HepG2 (cell line): ENCODE measurements around the gene NPPB. TPM values are rescaled to one million over a fixed set of nuclear protein-coding genes. Genes with fewer than 3 reads are reported as not detected.

Experiments used
- ATAC-seq: fragments of 200-7000 bp; cut with Tn5 transposase; 3 replicates; pipeline ENCODE4 v1.9.1; 2020; ENCODE audit warnings: mild to moderate bottlenecking, moderate library complexity
- BruUV-seq: library from RNA; stranded (reverse); fragments of 400-500 nt; replicated peaks from 2 replicates; lab custom pipeline; 2021; lab: Mats Ljungman, UMichigan
- CTCF ChIA-PET: fragments of 300-600 bp; formaldehyde crosslinking; extraction: SDS; loops from one replicate; lab custom pipeline; 2021; ENCODE audit warnings: low total read pairs, inconsistent platforms, low intra/inter-chr PET ratio; lab: Yijun Ruan, JAX
- POLR2A ChIA-PET: fragments of 350-600 bp; sonication (Branson Sonifier 250); formaldehyde crosslinking; loops from one replicate; lab custom pipeline; 2020; ENCODE audit warnings: antibody characterized with exemption, inconsistent platforms; lab: Yijun Ruan, JAX
- DNase-seq: peaks from one replicate; pipeline ENCODE4 v3.0.0-alpha.2; 2015; ENCODE audit warnings: low spot score
- FAIRE-seq: peaks from 3 replicates; lab custom pipeline; 2011; peaks lifted over from hg19 to GRCh38; lab: Jason Lieb, UNC
- H2AFZ ChIP-seq: one replicate; pipeline ENCODE4 v1.6.1; 2011; ENCODE audit warnings: low read length, inconsistent platforms
- H3K27ac ChIP-seq: fragments of 300-600 bp; 3 replicates; pipeline ENCODE4 v1.8.0; 2011; ENCODE audit warnings: mixed run types, mild to moderate bottlenecking, mixed read lengths, low read length, inconsistent platforms; ENCODE audit not compliant: insufficient read depth; ENCODE audit errors: extremely low read length
- H3K27me3 ChIP-seq, 2 experiments: fragments of 200-600 bp in 1 of 2; 2 replicates in 1 of 2; 3 replicates in 1 of 2; pipeline versions ENCODE4 v1.6.0 to v1.8.0; 2011; ENCODE audit warnings: low read length in 2 of 2, mild to moderate bottlenecking in 2 of 2, moderate library complexity in 2 of 2, inconsistent platforms in 1 of 2; ENCODE audit not compliant: insufficient read depth in 2 of 2, control insufficient read depth in 1 of 2
- H3K36me3 ChIP-seq, 2 experiments: fragments of 200-600 bp in 1 of 2; replicated peaks in 1 of 2; 2 replicates in 1 of 2; 3 replicates in 1 of 2; pipeline versions ENCODE4 v1.5.1 to v1.8.0; 2011; ENCODE audit warnings: low read length in 2 of 2, inconsistent platforms in 1 of 2; ENCODE audit not compliant: insufficient read depth in 2 of 2, control insufficient read depth in 1 of 2
- H3K4me1 ChIP-seq: 2 replicates; pipeline ENCODE4 v1.5.1; 2012; ENCODE audit warnings: low read length, inconsistent platforms; ENCODE audit not compliant: insufficient read depth
- H3K4me2 ChIP-seq: 2 replicates; pipeline ENCODE4 v1.6.0; 2011; ENCODE audit warnings: low read depth, low read length, inconsistent platforms
- H3K4me3 ChIP-seq, 3 experiments: fragments of 200-600 bp in 1 of 3; sonication (generic), shearing (Covaris generic) in 1 of 3; replicated peaks in 1 of 3; 2 replicates each; pipeline ENCODE4 v1.5.1; 2011 to 2016; ENCODE audit warnings: low read length in 3 of 3, inconsistent platforms in 2 of 3, low read depth in 2 of 3, mild to moderate bottlenecking in 2 of 3, control low read depth in 1 of 3, mixed read lengths in 1 of 3; ENCODE audit not compliant: insufficient read depth in 1 of 3
- H3K79me2 ChIP-seq: one replicate; pipeline ENCODE4 v1.6.1; 2011; ENCODE audit warnings: low read length, inconsistent platforms; ENCODE audit not compliant: insufficient read depth
- H3K9ac ChIP-seq: 2 replicates; pipeline ENCODE4 v1.6.0; 2011; ENCODE audit warnings: mild to moderate bottlenecking, low read depth, low read length, inconsistent platforms; ENCODE audit not compliant: insufficient read depth
- H3K9me3 ChIP-seq: 2 replicates; pipeline ENCODE4 v1.5.1; 2012; ENCODE audit warnings: mild to moderate bottlenecking, low read length
- H4K20me1 ChIP-seq: 2 replicates; pipeline ENCODE4 v1.6.0; 2011; ENCODE audit warnings: inconsistent platforms, mild to moderate bottlenecking, low read length, moderate library complexity; ENCODE audit not compliant: insufficient read depth
- EP300 ChIP-seq, 3 experiments: sonication (generic) in 1 of 3; formaldehyde crosslinking in 1 of 3; IDR thresholded peaks; 2 replicates each; pipeline versions ENCODE4 v1.5.1 to v1.6.1; 2011 to 2020; ENCODE audit warnings: low read depth in 2 of 3, low read length in 2 of 3, borderline replicate concordance in 1 of 3, improper control_type of control experiment in 1 of 3, mild to moderate bottlenecking in 1 of 3, missing genetic modification reagents in 1 of 3, moderate library complexity in 1 of 3
- FOXC1 ChIP-seq: sonication (generic); formaldehyde crosslinking; IDR thresholded peaks from 2 replicates; pipeline ENCODE4 v1.8.0; 2022; ENCODE audit warnings: mild to moderate bottlenecking, missing genetic modification reagents, borderline replicate concordance
- HES4 ChIP-seq: sonication (generic); formaldehyde crosslinking; IDR thresholded peaks from 2 replicates; pipeline ENCODE4 v1.9.0; 2021; ENCODE audit warnings: mild to moderate bottlenecking, missing genetic modification reagents, borderline replicate concordance
- MEF2D ChIP-seq: sonication (generic); formaldehyde crosslinking; IDR thresholded peaks from 2 replicates; pipeline ENCODE4 v1.5.1; 2020; ENCODE audit warnings: mild to moderate bottlenecking, missing genetic modification reagents
- NFE2L1 ChIP-seq: sonication (generic); formaldehyde crosslinking; IDR thresholded peaks from 2 replicates; pipeline ENCODE4 v1.4.0; 2020; ENCODE audit warnings: missing genetic modification reagents, mild to moderate bottlenecking, borderline replicate concordance
- SMAD1 ChIP-seq: sonication (generic); formaldehyde crosslinking; IDR thresholded peaks from 2 replicates; pipeline ENCODE4 v1.4.0; 2020; ENCODE audit warnings: missing genetic modification reagents, low read depth, mild to moderate bottlenecking, borderline replicate concordance
- ZNF256 ChIP-seq: sonication (generic); formaldehyde crosslinking; conservative IDR thresholded peaks from 2 replicates; pipeline ENCODE4 v1.4.0; 2020; ENCODE audit warnings: missing genetic modification reagents
- WGBS: methylation state at CpG from one replicate; pipeline ENCODE4 v1.1.6; 2017; ENCODE audit warnings: low lambda C conversion rate; 5-methylcytosine and 5-hydroxymethylcytosine counted together
- in situ Hi-C: cut with HindIII; loops from 2 replicates; pipeline ENCODE4 v1.10.0; 2017; ENCODE audit warnings: low pct_unique_long_range_greater_than_20kb; ENCODE audit not compliant: extremely low pct_ligation_motif_present
- intact Hi-C: fragments of 100-400 bp; cut with micrococcal nuclease; formaldehyde crosslinking; loops from one replicate; pipeline ENCODE4 v1.10.0; 2022; ENCODE audit not compliant: unreplicated experiment
- polyA plus RNA-seq, 8 experiments: library from polyadenylated mRNA; depleted of rRNA in 3 of 8; stranded (reverse) in 7 of 8; unstranded in 1 of 8; fragments of >200 nt; fragmentation: Illumina TruSeq in 4 of 8; extraction: Trizol in 4 of 8; gene quantifications; 2 replicates each; pipeline versions ENCODE4 v1.2.1 to v1.2.3, GENCODE V29; 2011 to 2016; ENCODE audit warnings: low read depth in 4 of 8, missing spikeins in 1 of 8, mixed read lengths in 1 of 8; ENCODE audit not compliant: insufficient read depth in 1 of 8
- total RNA-seq, 5 experiments: library from RNA; depleted of rRNA; stranded (reverse); fragments of >200 nt; fragmentation: Illumina TruSeq; extraction: Trizol; gene quantifications; 2 replicates each; pipeline ENCODE4 v1.2.3, GENCODE V29; 2016; ENCODE audit warnings: low read depth in 1 of 5
- TF ChIP-seq, protein P1 (sequence below): sonication (generic); formaldehyde crosslinking; IDR thresholded peaks from 2 replicates; pipeline ENCODE4 v1.8.0; 2022; ENCODE audit warnings: mild to moderate bottlenecking, missing genetic modification reagents
- TF ChIP-seq, protein P2 (sequence below): sonication (generic); formaldehyde crosslinking; IDR thresholded peaks from 2 replicates; pipeline ENCODE4 v1.8.1; 2023; ENCODE audit warnings: mild to moderate bottlenecking, inconsistent platforms, moderate library complexity, missing genetic modification reagents, borderline replicate concordance
- TF ChIP-seq, protein P3 (sequence below), 2 experiments: sonication (generic) in 1 of 2; formaldehyde crosslinking in 1 of 2; IDR thresholded peaks; 2 replicates each; pipeline versions ENCODE4 v1.4.0 to v1.6.1; 2016 to 2020; ENCODE audit warnings: borderline replicate concordance in 1 of 2, low read depth in 1 of 2, mild to moderate bottlenecking in 1 of 2, missing genetic modification reagents in 1 of 2
- TF ChIP-seq, protein P4 (sequence below): sonication (generic); formaldehyde crosslinking; IDR thresholded peaks from 2 replicates; pipeline ENCODE4 v1.4.0; 2020; ENCODE audit warnings: missing genetic modification reagents

The NPPB gene
- total and polyA plus RNA-seq, 2 of the 13 experiments (the other 11 are each of a cell fraction or from before 2014, with no cell fraction given) = 1.9 TPM; not detected in 1

DNA sequence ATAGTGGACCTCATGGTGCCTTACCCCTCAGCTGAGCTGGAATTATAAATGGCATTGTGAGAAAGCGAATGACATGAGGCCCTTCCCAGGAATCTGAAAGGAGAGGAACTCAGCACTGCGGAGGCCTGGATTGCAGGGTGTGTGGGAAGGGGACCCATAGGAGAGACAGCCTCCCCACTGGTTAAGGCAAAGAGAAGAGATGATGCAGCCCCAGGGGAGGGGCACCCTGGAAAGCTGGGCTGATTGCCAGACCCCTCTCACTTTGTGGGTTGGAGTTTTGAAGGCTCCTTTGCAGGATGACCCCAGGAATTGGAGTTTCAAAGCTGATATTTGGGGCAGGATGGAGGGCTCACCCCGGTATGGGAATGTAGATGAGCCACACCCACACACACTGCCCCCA lies 2.0 kb downstream of the NPPB start:
- no peaks in the 10 kb centered on the region for H3K36me3 ChIP-seq
- H4K20me1 ChIP-seq = no peaks in the 10 kb centered on the region
- in situ Hi-C loops (no loop called here), intact Hi-C loops (no loop called here)
- ChIA-PET CTCF (no interaction called here), POLR2A (no interaction called here)
- H3K4me3 ChIP-seq = no peak overlapping the region
- peaks cover 2 to 31% of the 10 kb centered on the region in 2 experiments; a peak in 4 of 5 replicates for H3K27me3 ChIP-seq
- no peak for FAIRE-seq
- no peak overlapping the region for H3K9ac ChIP-seq
- H3K79me2 ChIP-seq = no peaks in the 10 kb centered on the region
- H3K9me3 ChIP-seq = no peaks in the 10 kb centered on the region
- H3K4me2 ChIP-seq = no peak overlapping the region
- no peak for ATAC-seq
- no peak overlapping the region for H2AFZ ChIP-seq
- 83% methylated on average over 2 of the region's 3 CpGs for WGBS
- DNase-seq = no peak
- no TSS peak for BruUV-seq
- H3K27ac ChIP-seq = no peak overlapping the region
- H3K4me1 ChIP-seq = no peaks in the 10 kb centered on the region
- TF ChIP-seq MEF2D (CRISPR knock-in tag) (no peak), ZNF256 (CRISPR knock-in tag) (no peak), EP300 (IDR thresholded peaks at IDR 0.05; ENCODE audit: low read depth in 2 of 2, low read length in 2 of 2) (no peak), EP300 (CRISPR knock-in tag; IDR thresholded peaks at IDR 0.05; ENCODE audit: borderline replicate concordance) (no peak), NFE2L1 (CRISPR knock-in tag) (no peak), HES4 (CRISPR knock-in tag) (no peak), SMAD1 (CRISPR knock-in tag) (no peak), FOXC1 (CRISPR knock-in tag) (no peak)
- TF ChIP-seq, protein P1, sequence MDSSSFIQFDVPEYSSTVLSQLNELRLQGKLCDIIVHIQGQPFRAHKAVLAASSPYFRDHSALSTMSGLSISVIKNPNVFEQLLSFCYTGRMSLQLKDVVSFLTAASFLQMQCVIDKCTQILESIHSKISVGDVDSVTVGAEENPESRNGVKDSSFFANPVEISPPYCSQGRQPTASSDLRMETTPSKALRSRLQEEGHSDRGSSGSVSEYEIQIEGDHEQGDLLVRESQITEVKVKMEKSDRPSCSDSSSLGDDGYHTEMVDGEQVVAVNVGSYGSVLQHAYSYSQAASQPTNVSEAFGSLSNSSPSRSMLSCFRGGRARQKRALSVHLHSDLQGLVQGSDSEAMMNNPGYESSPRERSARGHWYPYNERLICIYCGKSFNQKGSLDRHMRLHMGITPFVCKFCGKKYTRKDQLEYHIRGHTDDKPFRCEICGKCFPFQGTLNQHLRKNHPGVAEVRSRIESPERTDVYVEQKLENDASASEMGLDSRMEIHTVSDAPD (CRISPR knock-in tag) = no peak
- TF ChIP-seq, protein P2, sequence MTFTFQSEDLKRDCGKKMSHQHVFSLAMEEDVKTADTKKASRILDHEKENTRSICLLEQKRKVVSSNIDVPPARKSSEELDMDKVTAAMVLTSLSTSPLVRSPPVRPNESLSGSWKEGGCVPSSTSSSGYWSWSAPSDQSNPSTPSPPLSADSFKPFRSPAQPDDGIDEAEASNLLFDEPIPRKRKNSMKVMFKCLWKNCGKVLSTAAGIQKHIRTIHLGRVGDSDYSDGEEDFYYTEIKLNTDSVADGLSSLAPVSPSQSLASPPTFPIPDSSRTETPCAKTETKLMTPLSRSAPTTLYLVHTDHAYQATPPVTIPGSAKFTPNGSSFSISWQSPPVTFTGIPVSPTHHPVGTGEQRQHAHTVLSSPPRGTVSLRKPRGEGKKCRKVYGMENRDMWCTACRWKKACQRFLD = no peak
- TF ChIP-seq, protein P3, sequence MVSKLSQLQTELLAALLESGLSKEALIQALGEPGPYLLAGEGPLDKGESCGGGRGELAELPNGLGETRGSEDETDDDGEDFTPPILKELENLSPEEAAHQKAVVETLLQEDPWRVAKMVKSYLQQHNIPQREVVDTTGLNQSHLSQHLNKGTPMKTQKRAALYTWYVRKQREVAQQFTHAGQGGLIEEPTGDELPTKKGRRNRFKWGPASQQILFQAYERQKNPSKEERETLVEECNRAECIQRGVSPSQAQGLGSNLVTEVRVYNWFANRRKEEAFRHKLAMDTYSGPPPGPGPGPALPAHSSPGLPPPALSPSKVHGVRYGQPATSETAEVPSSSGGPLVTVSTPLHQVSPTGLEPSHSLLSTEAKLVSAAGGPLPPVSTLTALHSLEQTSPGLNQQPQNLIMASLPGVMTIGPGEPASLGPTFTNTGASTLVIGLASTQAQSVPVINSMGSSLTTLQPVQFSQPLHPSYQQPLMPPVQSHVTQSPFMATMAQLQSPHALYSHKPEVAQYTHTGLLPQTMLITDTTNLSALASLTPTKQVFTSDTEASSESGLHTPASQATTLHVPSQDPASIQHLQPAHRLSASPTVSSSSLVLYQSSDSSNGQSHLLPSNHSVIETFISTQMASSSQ (IDR thresholded peaks at IDR 0.05; ENCODE audit: low read depth) = no peak
- TF ChIP-seq, protein P3 (CRISPR knock-in tag; IDR thresholded peaks at IDR 0.05; ENCODE audit: borderline replicate concordance) = no peak
- TF ChIP-seq, protein P4, sequence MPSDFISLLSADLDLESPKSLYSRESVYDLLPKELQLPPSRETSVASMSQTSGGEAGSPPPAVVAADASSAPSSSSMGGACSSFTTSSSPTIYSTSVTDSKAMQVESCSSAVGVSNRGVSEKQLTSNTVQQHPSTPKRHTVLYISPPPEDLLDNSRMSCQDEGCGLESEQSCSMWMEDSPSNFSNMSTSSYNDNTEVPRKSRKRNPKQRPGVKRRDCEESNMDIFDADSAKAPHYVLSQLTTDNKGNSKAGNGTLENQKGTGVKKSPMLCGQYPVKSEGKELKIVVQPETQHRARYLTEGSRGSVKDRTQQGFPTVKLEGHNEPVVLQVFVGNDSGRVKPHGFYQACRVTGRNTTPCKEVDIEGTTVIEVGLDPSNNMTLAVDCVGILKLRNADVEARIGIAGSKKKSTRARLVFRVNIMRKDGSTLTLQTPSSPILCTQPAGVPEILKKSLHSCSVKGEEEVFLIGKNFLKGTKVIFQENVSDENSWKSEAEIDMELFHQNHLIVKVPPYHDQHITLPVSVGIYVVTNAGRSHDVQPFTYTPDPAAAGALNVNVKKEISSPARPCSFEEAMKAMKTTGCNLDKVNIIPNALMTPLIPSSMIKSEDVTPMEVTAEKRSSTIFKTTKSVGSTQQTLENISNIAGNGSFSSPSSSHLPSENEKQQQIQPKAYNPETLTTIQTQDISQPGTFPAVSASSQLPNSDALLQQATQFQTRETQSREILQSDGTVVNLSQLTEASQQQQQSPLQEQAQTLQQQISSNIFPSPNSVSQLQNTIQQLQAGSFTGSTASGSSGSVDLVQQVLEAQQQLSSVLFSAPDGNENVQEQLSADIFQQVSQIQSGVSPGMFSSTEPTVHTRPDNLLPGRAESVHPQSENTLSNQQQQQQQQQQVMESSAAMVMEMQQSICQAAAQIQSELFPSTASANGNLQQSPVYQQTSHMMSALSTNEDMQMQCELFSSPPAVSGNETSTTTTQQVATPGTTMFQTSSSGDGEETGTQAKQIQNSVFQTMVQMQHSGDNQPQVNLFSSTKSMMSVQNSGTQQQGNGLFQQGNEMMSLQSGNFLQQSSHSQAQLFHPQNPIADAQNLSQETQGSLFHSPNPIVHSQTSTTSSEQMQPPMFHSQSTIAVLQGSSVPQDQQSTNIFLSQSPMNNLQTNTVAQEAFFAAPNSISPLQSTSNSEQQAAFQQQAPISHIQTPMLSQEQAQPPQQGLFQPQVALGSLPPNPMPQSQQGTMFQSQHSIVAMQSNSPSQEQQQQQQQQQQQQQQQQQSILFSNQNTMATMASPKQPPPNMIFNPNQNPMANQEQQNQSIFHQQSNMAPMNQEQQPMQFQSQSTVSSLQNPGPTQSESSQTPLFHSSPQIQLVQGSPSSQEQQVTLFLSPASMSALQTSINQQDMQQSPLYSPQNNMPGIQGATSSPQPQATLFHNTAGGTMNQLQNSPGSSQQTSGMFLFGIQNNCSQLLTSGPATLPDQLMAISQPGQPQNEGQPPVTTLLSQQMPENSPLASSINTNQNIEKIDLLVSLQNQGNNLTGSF (CRISPR knock-in tag) = no peak
